ENCODE data around the gene NIPAL4.
"Not testable (repeated sequence)": the region's sequence is repeated elsewhere in the genome, so short reads cannot be mapped to it uniquely, and the experiment has no call there.

NIPAL4 gene

GRCh38 chr5:157473383-157474320 is 13.6 kb downstream of the NIPAL4 start:
- Mint-ChIP-seq H3K4me1 (peaks cover 43% of the 10 kb centered on the region), H3K36me3 (peaks cover 44% of the 10 kb centered on the region), H3K9me3 (no peaks in the 10 kb centered on the region), H3K27ac (peak overlapping the region; percentile 82), H3K27me3 (no peaks in the 10 kb centered on the region), H3K4me3 (no peak overlapping the region)
- ATAC-seq: no peak

DNA sequence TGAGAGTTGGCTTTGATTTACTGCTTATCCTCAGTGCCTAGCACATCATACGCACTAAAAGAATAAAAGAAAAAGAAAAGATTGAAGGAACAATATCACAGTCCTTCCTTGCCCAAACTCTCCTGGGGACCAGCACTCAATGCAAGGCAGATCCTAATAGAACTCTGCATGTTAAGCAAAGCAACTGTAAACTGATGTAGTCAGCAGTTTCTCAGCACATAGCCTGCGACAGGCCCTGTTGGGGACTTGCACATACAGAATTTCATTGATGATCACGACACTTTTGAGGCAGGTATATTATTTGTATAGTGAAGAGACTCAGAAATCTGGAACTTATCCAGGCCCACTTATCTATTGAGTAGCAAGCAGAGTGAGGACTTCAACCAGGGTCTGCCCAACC is 15.4 kb downstream of the NIPAL4 start:
- Mint-ChIP-seq H3K4me3 (no peak overlapping the region), H3K27ac (peak overlapping the region; percentile 82), H3K27me3 (no peaks in the 10 kb centered on the region), H3K9me3 (no peaks in the 10 kb centered on the region), H3K4me1 (peaks cover 60% of the 10 kb centered on the region), H3K36me3 (peaks cover 58% of the 10 kb centered on the region)
- ATAC-seq: no peak

DNA sequence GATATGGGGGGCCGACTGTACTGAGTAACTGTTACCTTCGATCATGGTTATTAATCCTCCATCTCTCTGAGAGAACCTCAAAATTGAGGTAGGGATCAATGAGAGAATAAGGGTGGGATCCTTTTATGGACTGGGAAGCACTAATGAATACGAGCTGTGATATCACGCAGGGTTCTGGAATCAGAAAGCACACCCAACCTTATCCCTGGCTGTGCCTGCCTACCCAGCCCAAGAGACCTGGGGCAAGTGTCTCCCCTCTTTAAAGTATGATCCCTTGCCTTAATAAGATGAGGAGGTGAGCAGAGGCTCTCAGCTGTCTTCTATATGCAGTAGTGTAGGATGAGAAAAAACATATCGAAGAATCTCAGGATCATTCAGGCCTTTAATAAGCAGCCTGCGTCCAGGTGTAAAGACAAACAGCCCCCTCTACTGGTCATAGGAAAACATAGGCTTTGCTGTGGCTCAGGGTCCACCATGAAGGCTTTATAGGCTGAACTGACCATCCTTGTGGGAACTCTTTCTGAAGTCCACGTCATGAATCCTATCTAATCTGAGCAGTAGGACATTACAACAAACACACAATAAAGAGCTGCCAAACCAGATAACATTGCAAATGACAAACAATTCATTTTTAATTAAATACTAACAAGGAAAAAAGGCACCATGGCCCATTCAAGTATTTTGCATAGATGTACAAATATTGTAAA is 16.8 kb downstream of the NIPAL4 start:
- H3K27ac Mint-ChIP-seq: peak overlapping the region; percentile 81
- peak; percentile 54 for ATAC-seq
- H3K4me3 Mint-ChIP-seq: no peak overlapping the region
- no peaks in the 10 kb centered on the region for H3K9me3 Mint-ChIP-seq
- H3K4me1 Mint-ChIP-seq: peaks cover 74% of the 10 kb centered on the region
- no peaks in the 10 kb centered on the region for H3K27me3 Mint-ChIP-seq
- peaks cover 65% of the 10 kb centered on the region for H3K36me3 Mint-ChIP-seq

- Mint-ChIP-seq H3K9me3 (peaks cover 2% of the 10 kb centered on the region), H3K36me3 (peaks cover 65% of the 10 kb centered on the region), H3K27ac (peak overlapping the region; percentile 81), H3K4me1 (peaks cover 72% of the 10 kb centered on the region), H3K4me3 (no peak overlapping the region), H3K27me3 (no peaks in the 10 kb centered on the region)
- ATAC-seq: no peak
Measured at GRCh38 chr5:157477814-157478494, 17.9 kb downstream of the NIPAL4 start.

GRCh38 chr5:157478726-157479125 is 18.7 kb downstream of the NIPAL4 start:
- H3K4me1 Mint-ChIP-seq: peaks cover 65% of the 10 kb centered on the region

DNA sequence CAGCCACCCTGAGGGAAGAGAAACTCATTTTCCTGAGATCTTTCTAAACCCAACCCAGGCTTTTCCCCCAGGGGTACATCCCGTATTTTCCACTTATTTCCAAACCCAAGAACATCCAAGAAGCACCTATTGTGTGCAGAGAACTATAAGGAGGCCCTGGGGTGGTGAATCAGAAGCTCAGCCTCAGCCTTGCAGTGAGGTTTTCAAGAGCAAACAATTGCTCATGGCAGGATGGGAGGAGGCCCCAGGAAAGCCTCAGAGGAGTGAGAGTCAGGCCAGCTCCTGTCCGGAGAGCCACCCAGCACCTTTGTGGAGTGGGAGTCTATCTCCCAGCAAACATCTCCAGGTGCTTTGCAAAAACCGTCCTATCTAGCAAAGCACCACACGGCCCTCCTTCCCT is 19.2 kb downstream of the NIPAL4 start:
- H3K4me3 Mint-ChIP-seq: no peak overlapping the region
- peak overlapping the region; percentile 81 for H3K27ac Mint-ChIP-seq
- H3K4me1 Mint-ChIP-seq: peaks cover 67% of the 10 kb centered on the region
- ATAC-seq: no peak
- H3K36me3 Mint-ChIP-seq: peaks cover 67% of the 10 kb centered on the region
- H3K9me3 Mint-ChIP-seq: peaks cover 2% of the 10 kb centered on the region
- no peaks in the 10 kb centered on the region for H3K27me3 Mint-ChIP-seq

More at GRCh38 chr5:157478726-157479125, 18.7 kb downstream of the NIPAL4 start:
- Mint-ChIP-seq H3K4me3 (no peak overlapping the region), H3K9me3 (peaks cover 2% of the 10 kb centered on the region), H3K27ac (peak overlapping the region; percentile 81), H3K36me3 (peaks cover 65% of the 10 kb centered on the region), H3K27me3 (no peaks in the 10 kb centered on the region)
- ATAC-seq: no peak

DNA sequence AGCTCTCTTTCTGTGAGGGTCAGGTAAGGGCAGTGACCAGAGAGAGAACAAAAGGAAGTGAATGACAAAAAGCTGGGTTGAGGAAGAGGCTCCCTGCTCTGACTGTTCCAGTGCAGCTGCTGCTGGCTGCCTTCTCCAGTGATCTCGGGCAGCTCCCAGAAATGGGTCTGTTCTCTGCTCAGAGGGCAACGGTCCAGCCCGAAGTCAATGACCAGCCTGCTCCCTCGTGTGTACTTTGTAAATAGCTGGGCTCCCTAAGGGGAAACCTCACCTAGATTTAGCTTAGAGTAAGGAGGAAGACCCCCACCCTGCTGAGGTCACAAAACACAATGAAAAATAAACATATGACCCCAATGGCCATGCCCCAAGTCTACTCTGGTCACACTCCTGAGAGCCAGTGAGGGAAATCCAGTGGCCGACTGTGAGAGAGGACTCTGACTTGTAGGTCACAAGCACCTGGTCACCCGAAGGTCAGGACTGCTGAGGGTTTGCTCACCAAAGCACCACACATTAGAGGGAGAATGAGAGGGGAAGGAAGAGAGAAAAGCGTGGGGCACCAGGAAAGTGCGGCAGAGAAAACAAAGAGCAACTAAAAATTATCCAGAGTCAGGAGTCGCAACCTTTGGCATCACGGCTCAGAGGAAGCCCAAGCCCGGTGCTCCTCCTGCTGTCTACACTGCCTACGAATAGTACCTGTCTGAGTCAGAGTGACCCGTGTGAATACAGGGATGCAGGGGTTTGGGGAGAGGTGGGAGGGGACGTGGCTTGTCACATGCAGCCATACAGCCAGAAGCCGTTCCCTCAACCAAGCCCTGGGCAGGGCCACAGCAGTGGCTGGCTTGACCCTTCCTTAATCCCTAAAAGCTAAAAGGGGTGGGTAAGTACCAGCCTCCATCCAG is 19.8 kb downstream of the NIPAL4 start:
- peak overlapping the region; percentile 81 for H3K27ac Mint-ChIP-seq
- H3K4me1 Mint-ChIP-seq: peaks cover 74% of the 10 kb centered on the region
- no peaks in the 10 kb centered on the region for H3K27me3 Mint-ChIP-seq
- peaks cover 74% of the 10 kb centered on the region for H3K36me3 Mint-ChIP-seq
- no peak overlapping the region for H3K4me3 Mint-ChIP-seq
- no peak for ATAC-seq
- peaks cover 2% of the 10 kb centered on the region for H3K9me3 Mint-ChIP-seq

GRCh38 chr5:157481265-157481664 is 21.3 kb downstream of the NIPAL4 start:
- peak; percentile 91 for ATAC-seq
- H3K36me3 Mint-ChIP-seq: peaks cover 75% of the 10 kb centered on the region
- H3K9me3 Mint-ChIP-seq: peaks cover 2% of the 10 kb centered on the region
- H3K27me3 Mint-ChIP-seq: no peaks in the 10 kb centered on the region
- H3K27ac Mint-ChIP-seq: peak overlapping the region; percentile 81
- H3K4me3 Mint-ChIP-seq: no peak overlapping the region
- H3K4me1 Mint-ChIP-seq: peaks cover 82% of the 10 kb centered on the region

GRCh38 chr5:157481666-157482065 is 21.7 kb downstream of the NIPAL4 start:
- no peaks in the 10 kb centered on the region for H3K27me3 Mint-ChIP-seq
- H3K4me3 Mint-ChIP-seq: no peak overlapping the region
- H3K9me3 Mint-ChIP-seq: peaks cover 2% of the 10 kb centered on the region
- peaks cover 75% of the 10 kb centered on the region for H3K36me3 Mint-ChIP-seq
- H3K4me1 Mint-ChIP-seq: peaks cover 85% of the 10 kb centered on the region
- H3K27ac Mint-ChIP-seq: peak overlapping the region; percentile 81
- no peak for ATAC-seq

DNA sequence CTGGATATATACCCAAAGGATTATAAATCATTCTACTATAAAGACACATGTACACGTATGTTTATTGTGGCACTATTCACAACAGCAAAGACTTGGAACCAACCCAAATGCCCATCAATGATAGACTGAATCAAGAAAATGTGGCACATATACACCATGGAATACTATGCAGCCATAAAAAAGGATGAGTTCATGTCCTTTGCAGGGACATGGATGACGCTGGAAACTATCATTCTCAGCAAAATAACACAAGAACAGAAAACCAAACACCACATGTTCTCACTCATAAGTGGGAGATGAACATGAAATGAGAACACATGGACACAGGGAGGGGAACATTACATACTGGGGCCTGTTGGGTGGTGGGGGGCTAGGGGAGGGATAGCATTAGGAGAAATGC is 22.7 kb downstream of the NIPAL4 start:
- not testable (repeated sequence) for ATAC-seq, H3K27me3 Mint-ChIP-seq, H3K4me3 Mint-ChIP-seq, H3K9me3 Mint-ChIP-seq
- peaks cover 85% of the 10 kb centered on the region for H3K4me1 Mint-ChIP-seq
- H3K36me3 Mint-ChIP-seq: peaks cover 75% of the 10 kb centered on the region
- peak overlapping the region; percentile 95 for H3K27ac Mint-ChIP-seq

GRCh38 chr5:157484768-157485167 is 24.8 kb downstream of the NIPAL4 start:
- no peak overlapping the region for H3K4me3 Mint-ChIP-seq
- H3K4me1 Mint-ChIP-seq: peaks cover 71% of the 10 kb centered on the region
- no peak for ATAC-seq
- no peaks in the 10 kb centered on the region for H3K27me3 Mint-ChIP-seq
- H3K36me3 Mint-ChIP-seq: peaks cover 77% of the 10 kb centered on the region
- peaks cover 2% of the 10 kb centered on the region for H3K9me3 Mint-ChIP-seq
- peak overlapping the region; percentile 95 for H3K27ac Mint-ChIP-seq

GRCh38 chr5:157485340-157485739 is 25.3 kb downstream of the NIPAL4 start:
- no peak for ATAC-seq
- Mint-ChIP-seq H3K9me3 (peaks cover 2% of the 10 kb centered on the region), H3K36me3 (peaks cover 77% of the 10 kb centered on the region), H3K4me1 (peaks cover 67% of the 10 kb centered on the region), H3K27ac (peak overlapping the region; percentile 95), H3K4me3 (peak overlapping the region; percentile 51), H3K27me3 (no peaks in the 10 kb centered on the region)

DNA sequence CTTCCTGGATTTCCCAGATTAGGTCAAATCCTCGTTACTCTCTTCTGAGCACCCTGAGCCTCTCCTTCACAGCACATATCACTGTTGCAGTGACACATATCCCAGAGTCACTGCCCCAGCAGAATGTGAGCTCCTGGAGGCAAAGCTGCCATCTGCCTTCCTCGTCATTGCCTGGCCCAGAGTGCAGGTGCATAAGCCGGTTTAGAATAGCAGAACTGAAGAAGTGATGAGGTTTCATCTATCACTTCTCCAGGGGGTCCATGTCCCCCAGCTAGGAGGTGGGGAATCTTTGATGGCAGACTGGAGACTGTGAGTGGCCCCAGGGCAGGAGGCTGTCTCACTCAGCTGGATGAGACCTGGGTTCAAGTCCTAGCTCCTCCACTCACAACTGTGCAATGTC is 25.8 kb downstream of the NIPAL4 start:
- Mint-ChIP-seq H3K36me3 (peaks cover 82% of the 10 kb centered on the region), H3K4me1 (peaks cover 62% of the 10 kb centered on the region), H3K9me3 (peaks cover 2% of the 10 kb centered on the region), H3K27ac (peak overlapping the region; percentile 95), H3K27me3 (no peaks in the 10 kb centered on the region), H3K4me3 (peak overlapping the region; percentile 51)
- peak; percentile 67 for ATAC-seq

GRCh38 chr5:157486221-157486681 is 26.2 kb downstream of the NIPAL4 start:
- Mint-ChIP-seq H3K27ac (peak overlapping the region; percentile 95), H3K4me3 (peak overlapping the region; percentile 13), H3K4me1 (peaks cover 58% of the 10 kb centered on the region), H3K9me3 (peaks cover 2% of the 10 kb centered on the region), H3K27me3 (no peaks in the 10 kb centered on the region), H3K36me3 (peaks cover 82% of the 10 kb centered on the region)
- peak; percentile 83 for ATAC-seq

Data from stimulated activated memory B cell treated with anti-CD40 and anti-IgM and Interleukin-4, amounts not matched to agents 10 μg/mL and 1 μg/mL and 100 μg/mL, for 72 hours (primary cell).